Stomach (tissue), 9 donors: Measurements from ENCODE around the gene NTHL1. TPM values are rescaled to one million over a fixed set of nuclear protein-coding genes. Genes with fewer than 3 reads are reported as not detected.

ENCODE experiments used
- DNase-seq, 2 donors: peaks; one replicate each; pipeline versions ENCODE4 v3.0.0 to v3.0.0-alpha.2; 2013 to 2019
- H3K27ac ChIP-seq, 5 donors: fragments of 200-600 bp in 4 of 5; sonication (generic) in 4 of 5; one replicate each; pipeline ENCODE4 v1.5.1; 2013 to 2019; ENCODE audit warnings: mild to moderate bottlenecking in 1 of 5, moderate library complexity in 1 of 5
- H3K27me3 ChIP-seq, 3 donors: fragments of 200-600 bp; sonication (generic); one replicate each; pipeline ENCODE4 v1.5.1; 2017 to 2019; ENCODE audit warnings: mixed run types in 1 of 3
- H3K36me3 ChIP-seq, 4 donors: fragments of 200-600 bp; sonication (generic); 1 replicate in 3 of 4; 2 replicates in 1 of 4; pipeline ENCODE4 v1.5.1; 2016 to 2019
- H3K4me1 ChIP-seq, 4 donors: fragments of 200-600 bp; sonication (generic); one replicate each; pipeline ENCODE4 v1.5.1; 2016 to 2019
- H3K4me3 ChIP-seq, 4 donors: fragments of 200-600 bp; sonication (generic) in 3 of 4; one replicate each; pipeline ENCODE4 v1.5.1; 2016 to 2019; ENCODE audit warnings: mild to moderate bottlenecking in 1 of 4
- H3K9me3 ChIP-seq, 4 donors: fragments of 200-600 bp; sonication (generic); one replicate each; pipeline ENCODE4 v1.5.1; 2016 to 2019
- CTCF ChIP-seq, 7 experiments: fragments of 450-650 bp in 4 of 7; fragments of 200-600 bp in 3 of 7; sonication (generic) in 3 of 7; IDR thresholded peaks; one replicate each; pipeline ENCODE4 v1.5.1; 2016 to 2019; ENCODE audit warnings: antibody characterized with exemption in 7 of 7, control low read depth in 2 of 7, mild to moderate bottlenecking in 1 of 7
- EP300 ChIP-seq: sonication (generic); formaldehyde crosslinking; IDR thresholded peaks from one replicate; pipeline ENCODE4 v1.6.1; 2017; ENCODE audit warnings: antibody characterized with exemption
- POLR2A ChIP-seq, 4 donors: fragments of 450-650 bp; IDR thresholded peaks; one replicate each; pipeline ENCODE4 v1.6.1; 2016; ENCODE audit warnings: antibody characterized with exemption in 4 of 4, control low read depth in 2 of 4, mild to moderate bottlenecking in 1 of 4, moderate library complexity in 1 of 4
- POLR2AphosphoS5 ChIP-seq, 3 donors: sonication (generic); formaldehyde crosslinking; IDR thresholded peaks; one replicate each; pipeline ENCODE4 v1.6.1; 2016; ENCODE audit warnings: antibody characterized with exemption in 3 of 3
- WGBS, 5 donors: extraction: QIAGEN DNeasy Blood & Tissue Kit in 3 of 5; methylation state at CpG; one replicate each; pipeline versions ENCODE4 v1.1.5 to v1.1.7; 2013 to 2018; 5-methylcytosine and 5-hydroxymethylcytosine counted together
- intact Hi-C: fragments of 100-400 bp; cut with DNase I; formaldehyde crosslinking; loops from one replicate; pipeline ENCODE4 v1.15.1; 2023; ENCODE audit warnings: low total_unique reads
- polyA plus RNA-seq, 3 donors: library from polyadenylated mRNA; stranded (reverse); fragments of 200-250 nt; gene quantifications; one replicate each; pipeline ENCODE4 v1.2.3, GENCODE V29; 2013
- total RNA-seq, 5 donors: library from RNA; depleted of rRNA; stranded (reverse); fragments of >200 nt; gene quantifications; one replicate each; pipeline versions ENCODE4 v1.1.0 to v1.2.3, GENCODE V29; 2014 to 2016
- donor health status: healthy with polysubstance abuse.
- donor health status: Bipolar disorder and iron deficiency.
- donor health status: healthy.

Gene NTHL1
- total and polyA plus RNA-seq, 8 donors: 2.3 to 663 (median 32.9) TPM

- peak overlapping the region; percentile 66 to 96 (median 86) for H3K4me3 ChIP-seq
- WGBS, 5 donors: 0 to 2% (median 1%) methylated on average over 19 to 55 of the region's 55 CpGs
- peak in 1 of 2 donors; percentile 57 for DNase-seq
- H3K27ac ChIP-seq: peak overlapping the region; percentile 90 to 96 (median 95)
- peak in 1 of 7 experiments; percentile 2 for TF ChIP-seq CTCF (IDR thresholded peaks at IDR 0.05)
- no peak for TF ChIP-seq EP300
- no peak for TF ChIP-seq POLR2A (IDR thresholded peaks at IDR 0.05)
- peaks cover 0 to 14% (median 9%) of the 10 kb centered on the region in 4 donors for H3K36me3 ChIP-seq
- intact Hi-C loops: no loop called here
- no peaks in the 10 kb centered on the region for H3K27me3 ChIP-seq
- H3K4me1 ChIP-seq: peaks cover 54 to 58% (median 57%) of the 10 kb centered on the region in 4 donors
- H3K9me3 ChIP-seq: no peaks in the 10 kb centered on the region
Observed at GRCh38 chr16:2009164-2009711, 38.4 kb downstream of the NTHL1 start.

GRCh38 chr16:2008631-2009163 is 38.9 kb downstream of the NTHL1 start:
- intact Hi-C loops: no loop called here
- peak overlapping the region; percentile 90 to 96 (median 95) for H3K27ac ChIP-seq
- H3K36me3 ChIP-seq: peaks cover 0 to 14% (median 9%) of the 10 kb centered on the region in 4 donors
- WGBS, 5 donors: 2 to 3% (median 2%) methylated on average over 21 to 23 of the region's 23 CpGs
- peak in 1 of 2 donors; percentile 61 for DNase-seq
- no peaks in the 10 kb centered on the region for H3K27me3 ChIP-seq
- peaks cover 59 to 64% (median 63%) of the 10 kb centered on the region in 4 donors for H3K4me1 ChIP-seq
- TF ChIP-seq POLR2A (IDR thresholded peaks at IDR 0.05) (no peak), CTCF (IDR thresholded peaks at IDR 0.05) (no peak), POLR2AphosphoS5 (IDR thresholded peaks at IDR 0.05) (no peak), EP300 (no peak)
- H3K9me3 ChIP-seq: no peaks in the 10 kb centered on the region
- H3K4me3 ChIP-seq: peak overlapping the region; percentile 66 to 96 (median 86)

GRCh38 chr16:2008009-2008526 is 39.6 kb downstream of the NTHL1 start:
- 21 to 43% (median 24%) methylated on average over 15 of the region's 15 CpGs for WGBS, 5 donors
- peak in 1 of 2 donors; percentile 62 for DNase-seq
- Histone ChIP-seq H3K36me3 (peaks cover 0 to 19% (median 14%) of the 10 kb centered on the region in 4 donors), H3K4me3 (peak overlapping the region in 3 of 4 donors; percentile 66 to 96 (median 81)), H3K4me1 (peaks cover 59 to 69% (median 68%) of the 10 kb centered on the region in 4 donors), H3K27me3 (no peaks in the 10 kb centered on the region), H3K9me3 (no peaks in the 10 kb centered on the region), H3K27ac (peak overlapping the region in 4 of 5 donors; percentile 92 to 96 (median 95))
- TF ChIP-seq CTCF (IDR thresholded peaks at IDR 0.05) (no peak), POLR2A (IDR thresholded peaks at IDR 0.05) (no peak), POLR2AphosphoS5 (IDR thresholded peaks at IDR 0.05) (peak in 1 of 3 donors; percentile 20), EP300 (no peak)
- intact Hi-C loops: no loop called here

GRCh38 chr16:2007081-2007836 is 40.4 kb downstream of the NTHL1 start:
- no peak for DNase-seq
- intact Hi-C loops: no loop called here
- TF ChIP-seq POLR2AphosphoS5 (IDR thresholded peaks at IDR 0.05) (no peak), CTCF (IDR thresholded peaks at IDR 0.05) (no peak), POLR2A (IDR thresholded peaks at IDR 0.05) (no peak), EP300 (no peak)
- Histone ChIP-seq H3K27ac (peak overlapping the region in 4 of 5 donors; percentile 92 to 96 (median 95)), H3K4me1 (peaks cover 59 to 71% (median 68%) of the 10 kb centered on the region in 4 donors), H3K9me3 (no peaks in the 10 kb centered on the region), H3K36me3 (peaks cover 6 to 27% (median 22%) of the 10 kb centered on the region in 4 donors), H3K27me3 (no peaks in the 10 kb centered on the region), H3K4me3 (peak overlapping the region in 3 of 4 donors; percentile 66 to 96 (median 81))
- WGBS, 5 donors: 68 to 76% (median 70%) methylated on average over 16 of the region's 16 CpGs
